NCI-H1417 (cell line): Measurements from ENCODE around the gene SH3YL1.

Source experiments
- DNase-seq, 3 experiments: peaks; one replicate each; lab custom pipeline; 2025; lab: John Stamatoyannopoulos, UW

SH3YL1 gene, protein sequence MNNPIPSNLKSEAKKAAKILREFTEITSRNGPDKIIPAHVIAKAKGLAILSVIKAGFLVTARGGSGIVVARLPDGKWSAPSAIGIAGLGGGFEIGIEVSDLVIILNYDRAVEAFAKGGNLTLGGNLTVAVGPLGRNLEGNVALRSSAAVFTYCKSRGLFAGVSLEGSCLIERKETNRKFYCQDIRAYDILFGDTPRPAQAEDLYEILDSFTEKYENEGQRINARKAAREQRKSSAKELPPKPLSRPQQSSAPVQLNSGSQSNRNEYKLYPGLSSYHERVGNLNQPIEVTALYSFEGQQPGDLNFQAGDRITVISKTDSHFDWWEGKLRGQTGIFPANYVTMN

DNA sequence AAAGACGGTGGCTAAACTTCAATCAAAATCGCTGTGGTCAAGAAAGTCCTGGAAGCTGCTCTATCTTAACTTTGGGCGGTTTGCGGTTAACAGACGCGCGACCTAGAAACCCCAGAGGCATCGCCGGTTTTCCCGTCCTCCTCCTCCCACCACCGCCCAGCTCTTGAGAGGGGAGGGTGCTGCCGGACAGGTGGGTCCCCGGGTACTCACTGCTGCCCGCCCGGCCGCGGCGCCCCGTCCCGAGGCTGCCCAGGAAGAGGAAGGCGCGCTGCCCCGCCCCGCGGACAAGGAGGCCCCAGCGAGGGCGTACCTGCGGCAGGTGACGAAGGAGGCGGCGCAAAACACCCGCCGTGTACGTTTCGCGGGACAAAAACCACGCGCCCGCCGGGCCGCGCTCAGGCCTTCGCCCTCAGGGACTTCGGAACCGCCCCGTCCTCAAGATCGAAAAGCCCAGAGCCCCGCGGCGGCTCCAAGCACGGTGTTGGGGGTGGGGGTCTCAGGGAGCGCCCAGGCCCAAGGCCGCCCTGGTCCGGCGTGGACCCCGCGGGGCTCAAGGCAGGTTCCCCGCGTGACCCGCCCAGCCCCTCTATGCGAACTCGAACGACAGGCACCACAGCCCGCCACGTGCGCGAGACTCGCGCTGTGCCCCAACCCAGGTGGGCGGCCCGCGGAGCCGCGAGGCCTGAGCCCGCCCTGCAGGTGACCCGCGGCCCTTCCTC, at the start of gene SH3YL1:
Gene SH3YL1, minus strand, starts transcription at position 259 of the 719 bp plus-strand sequence. Its CDS starts 48 bp downstream, at position 211.
- DNase-seq, result peak; percentile 74 to 84 (median 79)

DNA sequence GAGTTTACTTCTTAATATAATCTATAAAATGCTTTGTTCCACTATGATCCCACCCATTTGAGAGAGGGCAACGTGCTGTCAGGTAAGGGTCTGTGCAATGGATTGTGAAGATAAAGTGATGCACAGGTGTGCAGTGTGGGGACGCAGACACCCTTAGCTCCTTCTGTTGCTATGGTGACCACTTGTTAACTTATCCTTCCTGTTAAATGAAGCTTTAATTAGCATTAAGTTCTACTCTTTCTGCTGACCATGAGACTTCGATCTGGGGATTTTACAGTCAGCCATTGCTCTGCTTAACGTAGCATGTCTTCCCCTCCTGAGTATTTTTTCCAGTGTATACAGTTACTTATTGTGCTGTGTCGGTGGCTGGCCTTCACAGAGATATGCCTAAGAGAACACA, 47.2 kb upstream of the SH3YL1 start:
- peak in 2 of 3 experiments; percentile 22 to 36 for DNase-seq

DNA sequence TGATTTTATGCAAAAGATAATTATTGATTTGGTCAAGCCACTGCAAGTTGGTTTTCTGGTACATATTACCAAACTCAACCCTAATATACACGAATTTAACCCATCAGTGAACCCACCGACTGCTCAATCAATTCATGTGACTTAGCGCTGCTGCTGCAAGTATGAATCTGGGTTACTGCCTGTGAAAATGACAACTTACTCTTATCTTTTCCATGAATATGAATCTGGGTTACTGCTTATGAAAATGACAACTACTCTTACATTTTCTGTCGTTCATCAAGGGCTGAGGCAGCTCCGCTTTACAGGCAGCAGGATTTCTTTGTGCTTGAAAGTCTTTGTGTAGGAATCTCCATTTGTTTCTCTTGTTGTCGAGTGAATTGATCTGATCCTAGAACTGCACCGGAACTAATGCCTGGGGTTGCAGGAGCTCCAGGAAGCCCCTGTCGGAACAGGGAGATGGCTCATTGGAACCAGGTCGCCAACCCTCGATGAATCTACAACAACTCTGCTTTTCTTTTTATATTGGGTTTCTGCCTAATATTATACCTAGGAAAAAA, 46.2 kb upstream of the SH3YL1 start:
- DNase-seq, result peak in 1 of 3 experiments; percentile 34

DNA sequence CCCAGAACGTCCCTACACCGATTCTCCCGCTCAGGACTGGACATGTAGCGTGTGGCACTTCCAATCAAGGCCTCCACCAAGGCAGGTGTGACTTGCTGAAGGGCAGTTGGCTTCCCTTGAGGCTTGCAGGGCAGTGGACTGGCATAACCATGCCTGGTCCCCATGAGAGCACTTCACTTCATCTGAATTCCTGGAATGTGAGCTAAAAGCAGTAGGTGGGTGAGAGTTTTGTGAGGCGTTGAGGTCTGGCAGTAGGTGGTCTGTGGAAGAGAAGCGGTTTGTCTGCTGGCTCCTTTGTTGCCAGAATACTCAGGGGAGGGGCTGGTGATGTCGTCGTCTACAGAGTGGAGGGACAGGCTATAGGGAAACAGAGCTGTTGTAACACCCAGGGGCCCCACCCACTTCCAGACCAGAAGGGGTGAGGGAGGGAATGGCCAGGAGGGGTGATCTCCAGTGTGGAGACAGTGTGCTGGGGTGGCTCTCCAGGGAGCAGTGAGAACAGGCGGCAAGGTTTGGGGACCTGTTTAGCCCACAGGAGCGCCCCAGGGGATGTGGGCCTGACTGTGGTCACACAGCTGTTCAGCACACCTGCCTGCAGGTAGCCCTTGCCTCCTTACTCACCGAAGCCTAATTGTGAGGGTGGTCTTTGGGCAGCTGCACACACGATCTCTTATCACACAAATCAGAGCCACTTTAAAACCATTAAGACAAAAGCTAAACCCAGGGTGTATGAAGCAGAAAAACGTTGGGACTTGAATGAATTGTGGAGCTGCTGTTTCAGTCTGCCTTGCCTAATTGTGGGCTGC, 45.5 kb upstream of the SH3YL1 start:
- peak; percentile 57 to 71 (median 60) for DNase-seq

DNA sequence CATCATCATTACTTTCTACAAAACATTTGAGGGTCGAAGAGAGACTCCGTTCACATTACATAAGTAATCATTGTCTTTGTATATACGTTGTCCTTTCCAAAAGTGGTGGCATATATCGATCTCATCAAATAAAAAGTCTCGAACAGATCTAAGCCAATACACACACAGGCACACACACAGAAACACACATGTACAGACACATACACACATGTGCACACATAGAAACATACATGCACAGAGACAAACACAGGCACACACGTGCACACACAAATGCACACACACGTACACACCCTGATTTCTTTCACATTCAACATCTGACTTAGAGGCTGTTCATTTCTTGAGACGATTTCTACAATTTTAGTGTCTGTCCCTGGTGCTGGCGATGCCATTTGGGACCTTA, 41.5 kb upstream of the SH3YL1 start:
- DNase-seq, result no peak

DNA sequence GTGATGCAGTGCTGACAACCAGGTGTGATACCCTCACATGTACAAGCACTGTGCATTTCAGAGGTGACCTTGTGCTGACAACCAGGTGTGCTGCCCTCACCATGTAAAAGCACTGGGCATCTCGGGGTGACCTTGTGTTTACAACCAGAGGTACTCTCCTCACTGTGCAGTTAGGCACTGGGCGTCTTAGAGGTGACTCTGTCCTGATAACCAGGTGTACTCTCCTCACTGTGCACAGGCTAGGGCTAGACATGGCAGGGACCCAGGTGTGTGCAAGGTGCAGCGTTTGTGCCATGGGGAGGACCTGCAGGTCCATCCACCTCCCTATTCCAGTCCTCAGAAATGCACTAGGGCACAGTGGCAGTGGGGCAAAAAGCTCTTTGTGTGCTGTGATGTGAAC, 32.5 kb upstream of the SH3YL1 start:
- DNase-seq, result no peak

DNA sequence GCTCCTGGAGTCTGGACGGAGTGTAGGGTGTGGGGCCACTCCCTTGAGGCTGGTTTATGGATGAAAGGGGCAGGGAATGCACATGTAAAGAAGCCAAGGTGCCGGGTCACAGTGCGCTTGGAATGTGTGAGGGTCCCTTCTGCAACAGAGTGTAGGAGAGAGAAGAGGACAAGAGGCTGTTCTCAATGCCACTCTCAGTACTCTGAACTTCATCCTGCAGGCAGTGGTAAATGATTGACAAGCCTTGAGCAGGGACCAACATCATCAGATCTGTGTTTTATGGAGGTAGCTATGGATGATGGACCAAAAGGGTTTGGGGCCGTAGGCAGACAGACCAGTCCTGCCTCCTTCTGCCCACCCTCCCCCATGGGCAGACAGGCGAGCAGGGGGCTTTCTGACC, 31.3 kb upstream of the SH3YL1 start:
- DNase-seq, result no peak

DNA sequence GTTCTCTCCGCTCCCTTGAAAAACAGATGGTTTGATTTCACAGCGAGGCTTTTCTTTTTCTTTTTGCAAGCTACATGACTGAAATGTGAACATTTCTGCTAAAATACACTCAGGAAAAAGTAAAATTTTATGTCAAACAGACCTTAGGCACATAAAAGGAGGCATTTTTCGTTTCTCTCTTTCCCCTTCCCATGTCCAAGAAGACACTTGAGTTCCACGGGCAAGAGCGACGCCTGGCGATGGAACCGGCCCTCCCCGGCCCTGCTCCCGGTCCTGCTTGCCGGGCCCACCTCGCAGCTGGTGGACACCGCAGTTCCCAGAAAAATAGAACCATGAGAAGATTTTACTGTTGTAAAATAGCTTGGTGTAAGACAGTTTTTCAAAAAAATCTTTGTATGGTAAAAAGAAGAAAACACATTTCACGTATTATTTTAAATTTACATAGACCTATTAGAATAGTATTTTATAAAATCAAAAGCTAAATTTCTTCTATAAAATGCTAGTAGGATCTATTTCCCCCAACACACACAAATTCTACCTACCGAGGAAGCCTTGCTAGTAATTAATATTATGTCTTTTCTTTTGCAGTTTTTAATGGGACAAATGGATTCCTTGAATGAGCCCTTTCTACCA, 26.4 kb upstream of the SH3YL1 start:
- DNase-seq, result peak; percentile 43 to 73 (median 68)

DNA sequence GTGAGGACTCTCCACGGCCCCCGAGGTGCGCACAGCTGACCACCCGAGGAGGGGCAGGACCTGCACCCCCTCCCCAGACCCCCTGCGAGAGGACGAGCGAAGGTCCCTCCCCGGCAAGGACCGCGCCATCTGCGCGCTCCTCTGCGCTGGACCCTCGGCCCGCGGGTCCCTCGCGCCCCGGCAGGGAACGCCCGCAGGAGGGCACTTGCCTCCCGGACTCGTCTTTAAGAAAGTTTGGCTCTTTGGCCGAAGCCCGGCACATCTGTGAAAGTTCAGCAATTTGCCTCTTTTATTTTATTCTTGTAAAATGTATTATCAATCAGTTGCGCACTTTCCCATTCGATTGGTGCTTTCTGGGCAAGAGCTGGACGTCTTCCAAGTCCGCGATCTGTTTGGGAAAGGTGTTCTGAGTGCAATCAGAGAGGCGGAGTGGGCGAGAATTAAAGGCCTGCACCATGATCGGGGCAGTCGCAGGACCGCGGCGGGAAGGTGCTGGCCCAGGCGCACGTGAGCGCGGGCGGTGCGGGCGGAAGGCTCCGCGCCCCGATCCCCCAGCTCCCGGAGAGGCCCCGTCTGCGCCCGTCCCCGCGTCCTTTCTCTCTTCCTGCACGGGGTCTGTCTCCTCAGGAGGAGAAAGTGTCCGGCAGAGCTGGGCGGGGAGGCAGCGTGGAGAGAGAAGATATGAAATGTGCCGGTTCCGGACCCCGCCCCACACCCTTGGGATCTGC, 25.7 kb upstream of the SH3YL1 start:
- peak; percentile 37 to 56 (median 43) for DNase-seq

DNA sequence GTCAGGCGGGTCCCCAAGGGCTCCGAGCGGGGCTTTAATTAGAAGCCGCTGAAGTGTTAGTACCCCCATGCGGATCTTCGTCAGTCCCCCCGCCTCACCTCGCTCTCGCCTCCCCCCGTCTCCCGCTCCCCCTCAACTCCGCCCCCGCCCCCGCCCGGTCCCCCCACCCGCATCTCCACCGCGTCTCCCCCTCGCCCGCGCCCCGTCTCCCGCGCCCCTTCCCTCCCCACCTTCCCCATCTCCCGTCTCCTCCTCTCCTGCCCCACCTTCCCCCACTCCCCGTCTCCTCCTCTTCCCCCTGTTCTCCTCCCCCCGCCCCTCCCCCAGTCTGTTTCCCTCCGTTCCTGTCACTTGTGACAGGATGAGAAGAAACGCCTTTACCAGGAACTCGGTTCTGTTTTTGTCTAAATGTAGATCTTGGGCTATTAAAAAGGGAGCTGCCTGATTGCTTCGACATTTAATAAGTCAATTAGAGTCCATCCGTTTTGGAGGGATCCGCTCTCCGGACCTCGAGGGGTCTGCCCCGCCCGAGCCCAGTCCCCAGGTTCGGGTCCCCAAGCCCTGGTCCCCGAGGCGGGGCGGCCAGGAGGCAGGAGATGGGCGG, 25.0 kb upstream of the SH3YL1 start:
- peak in 1 of 3 experiments; percentile 25 for DNase-seq

DNA sequence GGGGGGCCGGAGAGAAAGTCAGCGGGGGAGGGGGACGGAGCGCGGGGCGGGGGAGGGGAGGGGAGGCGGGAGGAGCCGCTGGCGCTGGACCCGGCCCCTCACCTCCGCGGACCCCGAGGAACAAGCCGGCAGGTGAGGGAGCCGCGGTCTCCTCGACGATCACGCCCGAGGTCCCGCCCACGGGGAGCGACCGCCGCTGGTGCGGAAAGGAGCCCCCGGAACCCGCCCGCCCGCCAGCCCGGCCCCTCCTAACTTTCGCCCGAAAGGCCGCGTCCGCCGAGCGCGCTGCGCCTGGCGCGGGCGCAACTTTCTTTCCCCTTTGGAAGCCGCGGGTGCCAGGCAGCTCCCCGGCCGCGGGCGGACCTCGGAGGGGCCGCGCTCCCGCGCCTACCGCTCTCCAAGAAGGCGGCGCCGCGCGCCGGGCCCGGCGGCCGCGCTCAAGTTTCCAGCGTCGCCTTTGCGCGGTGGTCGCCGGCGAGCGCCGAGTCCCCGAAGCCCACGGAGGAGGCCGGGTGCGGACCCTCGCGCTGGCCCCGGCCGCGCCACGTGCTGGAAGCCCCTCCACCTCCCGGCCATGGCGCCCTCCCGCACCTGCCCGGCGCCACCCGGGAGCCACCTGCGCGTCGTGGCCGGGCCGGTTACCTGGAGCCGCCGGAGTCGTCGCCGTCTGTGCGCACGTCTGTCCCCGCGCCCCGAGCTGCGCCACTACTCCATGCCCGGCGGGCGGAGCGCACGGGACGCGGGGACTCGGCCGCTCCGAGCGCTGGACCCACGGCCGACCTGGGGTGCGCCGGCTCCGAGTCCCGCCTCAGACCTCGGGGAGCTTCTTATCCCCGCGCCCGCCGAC, 24.3 kb upstream of the SH3YL1 start, which contains the start of gene ALKAL2:
Gene ALKAL2, minus strand, starts transcription at position 181 of the 847 bp plus-strand sequence. CDS start 256 bp downstream, outside the sequence.
- peak; percentile 20 to 73 (median 51) for DNase-seq

DNA sequence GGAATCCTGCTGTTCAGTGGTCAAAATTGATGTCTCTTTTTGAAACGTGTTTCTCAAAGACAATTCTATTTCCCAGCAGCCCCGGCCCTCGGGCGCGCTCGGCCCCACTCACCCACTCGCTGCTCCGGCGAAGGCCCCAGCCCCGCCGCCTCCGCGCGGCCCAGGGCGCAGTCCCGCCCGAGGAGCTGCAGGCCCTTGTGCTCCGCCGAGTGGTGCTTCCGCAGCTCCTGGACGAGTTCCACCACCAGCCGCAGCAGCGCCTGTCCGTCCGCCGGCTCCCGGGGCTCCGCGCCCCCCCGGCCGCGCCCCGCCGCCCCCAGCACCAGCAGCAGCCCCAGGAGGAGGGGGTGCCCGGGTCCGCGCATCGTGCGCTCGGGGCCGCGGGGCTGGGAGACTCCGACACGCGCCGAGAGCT, 23.6 kb upstream of the SH3YL1 start:
- peak; percentile 29 to 51 (median 30) for DNase-seq

DNA sequence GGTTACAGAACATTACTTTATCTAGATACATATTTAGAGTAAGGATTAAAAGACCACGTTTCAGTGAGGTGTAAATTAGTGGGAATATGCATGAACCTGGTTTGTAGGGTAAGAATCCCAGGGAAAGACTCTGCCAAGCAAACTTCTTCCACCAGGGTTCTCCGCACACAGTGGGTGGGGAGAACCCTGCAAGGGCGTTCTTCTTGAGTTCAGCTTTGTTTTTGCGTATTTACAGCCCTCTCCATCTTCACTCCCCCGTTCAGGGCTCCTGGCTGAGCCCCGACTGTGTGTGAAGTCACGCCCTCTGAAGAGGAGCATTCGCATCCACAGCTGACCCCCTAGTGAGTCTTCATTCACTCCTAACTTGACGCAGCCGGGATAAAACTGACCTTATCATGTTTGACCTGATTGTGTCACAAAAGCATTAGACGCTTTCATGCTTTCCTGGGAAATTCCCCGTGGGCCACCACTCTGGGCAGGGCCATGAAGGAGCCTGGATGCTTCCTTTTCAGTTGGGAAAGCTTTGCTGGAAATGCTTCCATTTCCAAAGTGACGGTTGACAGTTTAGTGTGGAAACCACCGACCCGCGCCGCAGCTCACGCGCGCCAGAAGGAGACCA, 23.1 kb upstream of the SH3YL1 start:
- no peak for DNase-seq

DNA sequence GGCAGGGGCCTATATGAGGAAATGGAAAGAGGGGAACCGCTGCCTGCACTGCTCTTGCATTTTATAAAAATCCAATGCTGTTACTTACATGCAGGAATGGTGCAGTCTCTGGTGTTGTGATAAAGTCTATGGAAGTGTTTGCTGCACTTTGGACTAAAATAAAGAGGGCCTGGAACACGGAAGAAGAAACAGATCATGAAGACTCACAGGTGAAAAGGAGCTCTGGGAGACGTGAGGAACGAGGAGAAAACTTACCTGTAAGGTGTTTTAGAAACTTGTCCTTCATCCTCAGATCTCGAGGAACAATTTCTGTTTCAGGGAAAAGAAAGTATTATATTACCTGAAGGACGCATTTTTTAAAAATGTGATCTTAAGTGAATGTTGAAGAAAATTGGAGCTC, 22.2 kb upstream of the SH3YL1 start:
- DNase-seq, result peak in 1 of 3 experiments; percentile 6

DNA sequence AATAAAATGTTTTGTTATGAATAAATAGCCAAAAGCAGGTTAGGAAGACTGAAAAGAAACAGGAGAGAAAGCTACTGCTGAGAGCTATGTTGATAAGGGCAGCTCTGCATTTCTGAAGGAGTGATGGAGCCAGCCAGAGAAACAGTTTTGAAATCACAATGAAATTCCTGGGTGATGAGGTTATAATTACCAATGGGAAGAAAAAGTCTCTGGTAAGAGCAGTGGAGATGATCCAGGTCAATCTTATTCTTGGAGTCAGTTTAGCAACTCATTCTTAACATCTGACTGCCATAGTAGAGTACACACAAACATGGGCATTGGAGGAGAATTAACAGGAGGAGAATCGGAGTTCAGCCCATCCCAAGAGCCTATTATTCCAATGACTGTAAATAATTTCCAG, 21.7 kb upstream of the SH3YL1 start:
- no peak for DNase-seq

DNA sequence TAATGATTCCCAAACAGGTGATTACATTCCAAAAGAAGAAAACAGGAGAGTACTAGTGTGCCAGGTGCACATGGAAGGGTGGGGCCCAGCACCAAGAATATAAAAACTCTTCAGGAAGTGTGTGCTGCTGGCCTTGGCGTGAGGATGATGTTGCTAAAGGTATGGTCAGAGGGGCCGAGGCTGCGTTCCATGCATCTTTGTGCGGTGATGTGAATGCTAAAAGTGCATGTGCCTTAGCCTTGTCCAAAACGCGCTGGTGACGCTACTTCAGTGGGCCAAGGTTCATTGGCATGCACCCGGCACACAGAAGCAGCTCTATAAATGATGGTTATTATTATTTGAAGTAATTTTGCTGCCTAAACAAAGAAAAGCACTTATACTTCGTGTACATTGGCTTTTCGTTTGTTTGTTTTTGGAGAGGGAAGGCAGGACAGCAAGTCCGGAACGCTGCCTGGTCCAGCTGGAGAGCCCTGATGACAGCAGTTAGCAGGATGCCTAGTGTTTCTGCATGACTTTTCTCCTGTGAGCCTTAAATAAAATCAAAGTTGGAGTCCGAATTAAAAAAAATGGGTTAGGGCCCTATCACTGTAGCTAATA, 21.2 kb upstream of the SH3YL1 start:
- DNase-seq, result peak in 1 of 3 experiments; percentile 30

DNA sequence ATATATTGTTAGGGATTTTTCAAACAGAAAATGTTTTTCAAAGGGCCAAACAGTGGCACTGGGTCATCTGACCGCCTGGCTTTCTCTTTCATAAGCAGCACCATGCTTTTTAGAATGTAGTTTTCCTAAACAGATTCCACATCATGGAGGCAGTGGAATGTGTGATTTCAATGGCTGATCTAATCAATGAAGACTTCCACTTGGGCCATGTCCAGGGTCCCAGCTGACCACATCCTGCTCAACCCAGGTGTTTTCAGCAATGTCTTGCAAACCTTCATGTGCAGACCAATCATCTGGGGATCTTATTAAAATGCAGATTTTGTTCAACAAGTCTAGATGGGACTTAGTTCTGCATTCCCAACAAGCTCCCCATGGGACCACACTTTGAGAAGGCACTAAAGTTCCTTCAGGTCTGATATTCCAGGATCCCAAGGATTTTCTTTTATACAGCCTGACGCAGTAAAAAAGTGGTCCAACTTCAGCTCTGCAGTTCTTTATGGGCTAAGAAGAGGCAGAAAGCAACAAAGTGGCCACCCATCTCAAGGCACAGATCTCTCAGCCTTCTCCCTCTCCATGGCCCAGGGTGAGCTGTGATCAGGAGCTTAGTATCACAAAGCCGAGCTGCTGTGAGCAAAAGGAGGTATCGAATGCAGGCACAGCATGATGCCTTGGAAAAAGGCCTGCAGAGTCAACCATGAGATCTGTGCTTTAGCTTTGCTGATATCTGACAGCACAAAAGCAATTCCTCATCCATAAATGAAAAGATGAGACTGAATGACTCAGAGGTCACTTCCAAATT, 20.4 kb upstream of the SH3YL1 start:
- DNase-seq, result no peak
